ENCODE results near the gene CARMIL3. TPM values are rescaled to one million over a fixed set of nuclear protein-coding genes. Genes with fewer than 3 reads are reported as not detected.
A peak's percentile ranks its signal among the peaks of the same experiment; 100 is the strongest.

Gene CARMIL3
- total RNA-seq, 1 experiment from 2014 or later, result not detected

DNA sequence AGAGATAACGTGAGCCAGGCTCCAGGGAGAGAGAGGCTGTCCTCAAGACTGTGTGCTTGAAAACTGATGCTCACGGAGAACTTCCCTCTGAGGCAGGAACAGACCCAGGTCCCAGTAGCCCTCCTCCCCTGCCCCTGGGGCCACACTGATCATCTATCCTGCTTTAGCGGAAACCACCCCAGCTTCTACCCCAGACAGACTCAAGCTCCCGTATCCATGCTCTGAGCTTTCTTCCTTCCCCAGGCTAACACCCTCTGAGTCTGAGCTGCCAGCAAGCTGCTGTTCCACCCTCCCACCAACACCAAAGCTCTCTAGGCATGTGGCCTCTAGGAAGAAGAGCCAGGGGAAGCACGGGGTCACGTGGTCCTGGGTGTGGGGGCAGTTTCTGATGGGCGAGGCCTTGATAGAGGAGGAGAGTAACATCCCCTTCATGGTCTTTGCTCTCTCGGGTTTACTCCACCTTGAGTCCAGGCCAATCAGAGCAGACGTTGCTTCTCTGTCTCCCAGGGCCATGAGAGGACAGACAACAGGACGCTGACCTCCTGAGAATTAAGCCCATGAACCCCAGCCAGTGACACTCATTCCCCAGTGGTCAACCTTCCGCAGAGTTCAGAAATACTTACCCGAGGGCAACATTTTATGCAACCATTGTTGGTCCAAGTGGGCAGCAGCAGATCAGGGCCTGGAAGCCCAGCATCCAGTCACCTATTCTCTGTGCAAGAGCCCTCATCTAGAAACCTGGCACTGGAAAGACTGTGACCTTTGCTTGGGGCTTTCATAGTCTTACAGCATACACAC is 43.7 kb downstream of the CARMIL3 start:
- Histone ChIP-seq H3K4me1 (ENCODE audit: insufficient read depth, low read length) (peaks cover 9% of the 10 kb centered on the region), H3K27ac (ENCODE audit: low read length) (no peak overlapping the region), H3K36me3 (ENCODE audit: low read depth, low read length) (no peaks in the 10 kb centered on the region), H3K9me2 (replicated peaks; ENCODE audit: low read length) (no peaks in the 10 kb centered on the region), H2AFZ (ENCODE audit: low read length) (0 out of 2 replicates have a peak overlapping the region, but pooled peaks have one; percentile 97), H3K9me3 (ENCODE audit: low read length) (no peaks in the 10 kb centered on the region), H3K4me3 (ENCODE audit: low read length) (peak overlapping the region; percentile 83), H3F3A (ENCODE audit: low read length, unreplicated experiment) (no peaks in the 10 kb centered on the region), H3K9ac (ENCODE audit: low read length) (peak overlapping the region; percentile 79), H3K79me2 (ENCODE audit: low read length) (peaks cover 8% of the 10 kb centered on the region; the same call in 1 of the 2 replicates), H4K20me1 (ENCODE audit: low read length) (no peaks in the 10 kb centered on the region), H3K4me2 (ENCODE audit: low read length) (peak overlapping the region; percentile 93), H3K27me3 (ENCODE audit: low read length) (no peaks in the 10 kb centered on the region)
- ATAC-seq (no peak), DNase-seq (no peak)
- intact Hi-C loops (cut with micrococcal nuclease), result loop anchor here (2.0 kb wide), 1 partner anchor 45 kb away; the partner anchor contains the start of gene EMC9
- POLR2A ChIA-PET (ENCODE audit: unreplicated experiment), result interaction anchor here (0.6 kb wide), 1 partner anchor 19 kb away, joined by 3 read pairs; the partner anchor contains the start of genes DCAF11 and NRL
- CTCF ChIA-PET, result interaction anchor here (1.4 kb wide), 1 partner anchor 13 kb away, joined by 4 read pairs; no protein-coding TSS in a partner anchor
- TF ChIP-seq EZH2 (IDR thresholded peaks at IDR 0.05; ENCODE audit: low read length, unreplicated experiment), result no peak
- TF ChIP-seq EZH2phosphoT487 (IDR thresholded peaks at IDR 0.05; ENCODE audit: borderline replicate concordance, low read length), result no peak
- TF ChIP-seq, protein P1, sequence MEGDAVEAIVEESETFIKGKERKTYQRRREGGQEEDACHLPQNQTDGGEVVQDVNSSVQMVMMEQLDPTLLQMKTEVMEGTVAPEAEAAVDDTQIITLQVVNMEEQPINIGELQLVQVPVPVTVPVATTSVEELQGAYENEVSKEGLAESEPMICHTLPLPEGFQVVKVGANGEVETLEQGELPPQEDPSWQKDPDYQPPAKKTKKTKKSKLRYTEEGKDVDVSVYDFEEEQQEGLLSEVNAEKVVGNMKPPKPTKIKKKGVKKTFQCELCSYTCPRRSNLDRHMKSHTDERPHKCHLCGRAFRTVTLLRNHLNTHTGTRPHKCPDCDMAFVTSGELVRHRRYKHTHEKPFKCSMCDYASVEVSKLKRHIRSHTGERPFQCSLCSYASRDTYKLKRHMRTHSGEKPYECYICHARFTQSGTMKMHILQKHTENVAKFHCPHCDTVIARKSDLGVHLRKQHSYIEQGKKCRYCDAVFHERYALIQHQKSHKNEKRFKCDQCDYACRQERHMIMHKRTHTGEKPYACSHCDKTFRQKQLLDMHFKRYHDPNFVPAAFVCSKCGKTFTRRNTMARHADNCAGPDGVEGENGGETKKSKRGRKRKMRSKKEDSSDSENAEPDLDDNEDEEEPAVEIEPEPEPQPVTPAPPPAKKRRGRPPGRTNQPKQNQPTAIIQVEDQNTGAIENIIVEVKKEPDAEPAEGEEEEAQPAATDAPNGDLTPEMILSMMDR (conservative IDR thresholded peaks at IDR 0.05; ENCODE audit: low read depth, low read length), result no peak
- no TSS peak for BruUV-seq (replicated peaks)

DNA sequence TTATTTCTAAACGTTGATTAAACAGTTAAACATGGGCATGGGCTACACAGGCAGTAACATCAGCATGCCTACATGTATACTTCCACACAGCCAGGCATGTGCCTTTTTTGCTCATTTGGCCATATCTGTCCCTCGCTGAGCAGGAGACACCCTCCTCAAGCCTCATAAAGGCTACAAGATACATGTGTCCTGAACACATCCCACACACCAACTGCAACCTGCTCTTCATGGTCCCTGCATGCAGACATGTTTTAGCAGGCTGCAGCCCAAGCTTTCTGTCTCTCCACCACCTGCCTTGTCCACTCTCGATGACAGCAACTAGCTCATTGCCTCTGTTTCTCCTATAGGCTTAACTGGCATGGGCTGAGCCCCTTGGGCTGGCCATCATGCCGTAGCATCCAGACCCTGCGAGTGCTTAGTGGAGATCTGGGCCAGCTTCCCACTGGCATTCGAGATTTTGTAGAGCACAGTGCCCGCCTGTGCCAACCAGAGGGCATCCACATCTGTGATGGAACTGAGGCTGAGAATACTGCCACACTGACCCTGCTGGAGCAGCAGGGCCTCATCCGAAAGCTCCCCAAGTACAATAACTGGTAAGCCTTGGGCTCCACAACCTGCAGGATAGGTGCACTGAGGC is 44.9 kb downstream of the CARMIL3 start:
- H3K4me2 ChIP-seq (ENCODE audit: low read length), result no peak overlapping the region
- no peak overlapping the region for H2AFZ ChIP-seq (ENCODE audit: low read length)
- DNase-seq (no peak), ATAC-seq (no peak)
- intact Hi-C loops (cut with micrococcal nuclease), result no loop called here
- H3K79me2 ChIP-seq (ENCODE audit: low read length), result peaks cover 8% of the 10 kb centered on the region; the same call in 1 of the 2 replicates
- H3K4me3 ChIP-seq (ENCODE audit: low read length), result no peak overlapping the region
- H4K20me1 ChIP-seq (ENCODE audit: low read length), result no peaks in the 10 kb centered on the region
- CTCF ChIA-PET, result interaction anchor here (0.6 kb wide), 1 partner anchor 322 kb away, joined by 3 read pairs; no protein-coding TSS in a partner anchor
- H3K9ac ChIP-seq (ENCODE audit: low read length), result no peak overlapping the region
- no peaks in the 10 kb centered on the region for H3K9me3 ChIP-seq (ENCODE audit: low read length)
- no peaks in the 10 kb centered on the region for H3K36me3 ChIP-seq (ENCODE audit: low read depth, low read length)
- no peak for TF ChIP-seq EZH2 (IDR thresholded peaks at IDR 0.05; ENCODE audit: low read length, unreplicated experiment)
- no peak for TF ChIP-seq EZH2phosphoT487 (IDR thresholded peaks at IDR 0.05; ENCODE audit: borderline replicate concordance, low read length)
- TF ChIP-seq, protein P1 (conservative IDR thresholded peaks at IDR 0.05; ENCODE audit: low read depth, low read length), result no peak
- no TSS peak for BruUV-seq (replicated peaks)
- POLR2A ChIA-PET (ENCODE audit: unreplicated experiment), result no interaction called here
- H3K9me2 ChIP-seq (replicated peaks; ENCODE audit: low read length), result no peaks in the 10 kb centered on the region
- no peaks in the 10 kb centered on the region for H3F3A ChIP-seq (ENCODE audit: low read length, unreplicated experiment)
- no peaks in the 10 kb centered on the region for H3K27me3 ChIP-seq (ENCODE audit: low read length)
- H3K4me1 ChIP-seq (ENCODE audit: insufficient read depth, low read length), result peaks cover 9% of the 10 kb centered on the region
- no peak overlapping the region for H3K27ac ChIP-seq (ENCODE audit: low read length)
